ENCODE results near the gene TREML4.

The TREML4 gene

GRCh38 chr6:41247882-41248705, 19.9 kb downstream of the TREML4 start:
- CTCF ChIA-PET, result interaction anchor here (1.3 to 1.7 kb wide), 2 partner anchors 59 to 219 kb away, joined by 3 read pairs; no protein-coding TSS in a partner anchor
- TF ChIP-seq CTCF (IDR thresholded peaks at IDR 0.05; ENCODE audit: control extremely low read depth, extremely low read depth, low read depth, missing control alignments), result no peak
- POLR2A ChIA-PET, result no interaction called here
- DNase-seq (ENCODE audit: extremely low spot score), result no peak

- no peak for DNase-seq (ENCODE audit: extremely low spot score)
- CTCF ChIA-PET, result interaction anchor here (0.8 kb wide), 1 partner anchor 61 kb away, joined by 3 read pairs; no protein-coding TSS in a partner anchor
- POLR2A ChIA-PET, result no interaction called here
- TF ChIP-seq CTCF (IDR thresholded peaks at IDR 0.05; ENCODE audit: control extremely low read depth, extremely low read depth, low read depth, missing control alignments), result no peak
Measured at GRCh38 chr6:41252401-41253169, 24.4 kb downstream of the TREML4 start.

- CTCF ChIA-PET, result interaction anchor here (0.9 to 1.7 kb wide), 5 partner anchors 16 to 170 kb away, joined by 3 to 8 read pairs (median 3); no protein-coding TSS in a partner anchor
Measured at GRCh38 chr6:41255110-41255509, 27.0 kb downstream of the TREML4 start.

DNA sequence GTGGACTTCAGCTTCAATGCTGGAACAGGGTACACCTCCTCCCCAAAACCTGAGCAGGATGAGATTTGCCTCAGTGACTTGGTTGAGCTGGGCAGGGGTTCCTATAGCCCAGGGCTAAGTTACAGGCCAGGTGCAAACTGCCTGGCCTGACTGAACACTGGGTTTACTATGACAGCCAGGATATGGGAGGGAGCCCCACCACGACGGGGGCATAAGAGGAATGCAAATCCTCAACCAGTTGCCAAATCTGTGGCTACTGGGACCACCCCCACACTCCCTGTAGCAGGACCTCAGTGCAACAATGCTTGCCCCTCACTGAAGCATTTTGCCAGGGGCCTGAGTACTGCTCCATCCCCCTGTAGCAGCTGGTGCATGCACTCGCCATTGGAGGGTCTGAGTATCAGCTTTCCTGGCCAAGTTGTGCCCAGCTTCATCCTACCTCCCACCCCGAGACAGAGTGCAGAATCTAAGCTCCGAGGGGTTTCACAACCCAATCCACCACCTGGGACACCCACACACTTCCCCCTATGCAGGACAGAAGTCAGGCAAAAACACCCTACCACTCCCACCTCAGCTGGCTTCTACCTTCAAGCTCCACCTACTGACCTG, 27.6 kb downstream of the TREML4 start:
- ChIA-PET CTCF (interaction anchor here (0.9 to 1.7 kb wide), 4 partner anchors 15 to 169 kb away, joined by 3 to 8 read pairs (median 4); no protein-coding TSS in a partner anchor), POLR2A (interaction anchor here (0.5 kb wide), 1 partner anchor 94 kb away, joined by 3 read pairs; no protein-coding TSS in a partner anchor)
- no peak for TF ChIP-seq CTCF (IDR thresholded peaks at IDR 0.05; ENCODE audit: control extremely low read depth, extremely low read depth, low read depth, missing control alignments)
- no peak for DNase-seq (ENCODE audit: extremely low spot score)

More at GRCh38 chr6:41255110-41255509, 27.0 kb downstream of the TREML4 start:
- DNase-seq (ENCODE audit: extremely low spot score), result no peak
- POLR2A ChIA-PET, result no interaction called here
- no peak for TF ChIP-seq CTCF (IDR thresholded peaks at IDR 0.05; ENCODE audit: control extremely low read depth, extremely low read depth, low read depth, missing control alignments)

- TF ChIP-seq CTCF (IDR thresholded peaks at IDR 0.05; ENCODE audit: control extremely low read depth, extremely low read depth, low read depth, missing control alignments), result no peak
- DNase-seq (ENCODE audit: extremely low spot score), result no peak
- ChIA-PET CTCF (interaction anchor here (1.3 to 2.3 kb wide), 2 partner anchors 22 to 82 kb away, joined by 3 to 6 read pairs; no protein-coding TSS in a partner anchor), POLR2A (interaction anchor here (0.5 to 0.6 kb wide), 2 partner anchors 93 to 1265 kb away, joined by 3 to 6 read pairs; no protein-coding TSS in a partner anchor)
Measured at GRCh38 chr6:41256383-41256782, 28.2 kb downstream of the TREML4 start.

Data from GM10248 (cell line).